ENCODE results near the gene RGS16.

Gene RGS16

GRCh38 chr1:182607566-182607965 is 3.4 kb upstream of the RGS16 start:
- no peak for DNase-seq

- DNase-seq: no peak
Measured at GRCh38 chr1:182603646-182604174, 479 bp downstream of the RGS16 start.

- no peak for DNase-seq
Measured at GRCh38 chr1:182602935-182603645, 1.1 kb downstream of the RGS16 start.

GRCh38 chr1:182601913-182602312 is 2.3 kb downstream of the RGS16 start:
- no peak for DNase-seq

GRCh38 chr1:182601416-182601786 is 2.8 kb downstream of the RGS16 start:
- peak; percentile 62 for DNase-seq

GRCh38 chr1:182600745-182601415 is 3.3 kb downstream of the RGS16 start:
- DNase-seq: no peak

- no peak for DNase-seq
Measured at GRCh38 chr1:182600036-182600713, 4.0 kb downstream of the RGS16 start.

- DNase-seq: no peak
Measured at GRCh38 chr1:182599339-182599738, 4.8 kb downstream of the RGS16 start.

- DNase-seq: no peak
Measured at GRCh38 chr1:182598296-182598695, 5.9 kb downstream of the RGS16 start.

- DNase-seq: no peak
Measured at GRCh38 chr1:182596934-182597333, 7.3 kb downstream of the RGS16 start.

- peak; percentile 59 for DNase-seq
Measured at GRCh38 chr1:182595641-182596240, 8.4 kb downstream of the RGS16 start.

GRCh38 chr1:182589931-182590330 is 14.3 kb downstream of the RGS16 start:
- DNase-seq: no peak

- DNase-seq: no peak
Measured at GRCh38 chr1:182589520-182589919, 14.7 kb downstream of the RGS16 start.

GRCh38 chr1:182588500-182589396 is 15.4 kb downstream of the RGS16 start, which contains the start of gene RNASEL:
RNASEL (minus strand) TSS chr1:182589256; CDS start chr1:182586806, 2,450 bp downstream.
- peak; percentile 65 for DNase-seq

GRCh38 chr1:182587666-182588499 is 16.3 kb downstream of the RGS16 start:
- no peak for DNase-seq

- no peak for DNase-seq
Measured at GRCh38 chr1:182587093-182587492, 17.1 kb downstream of the RGS16 start.

- DNase-seq: no peak
Measured at GRCh38 chr1:182586380-182586779, 17.8 kb downstream of the RGS16 start.

GRCh38 chr1:182584746-182585145 is 19.4 kb downstream of the RGS16 start:
- DNase-seq: no peak

- no peak for DNase-seq
Measured at GRCh38 chr1:182580736-182581135, 23.5 kb downstream of the RGS16 start.

- peak; percentile 65 for DNase-seq
Measured at GRCh38 chr1:182575540-182576149, 28.5 kb downstream of the RGS16 start.

- no peak for DNase-seq
Measured at GRCh38 chr1:182574156-182574555, 30.0 kb downstream of the RGS16 start.
